ENCODE results near the gene PPP6R2. TPM values are rescaled to one million over a fixed set of nuclear protein-coding genes. Genes with fewer than 3 reads are reported as not detected.

The PPP6R2 gene
- total and polyA plus RNA-seq, 2 of the 8 experiments (the other 6 are each of a cell fraction or from before 2014, with no cell fraction given) = 25.0 to 32.2 TPM

DNA sequence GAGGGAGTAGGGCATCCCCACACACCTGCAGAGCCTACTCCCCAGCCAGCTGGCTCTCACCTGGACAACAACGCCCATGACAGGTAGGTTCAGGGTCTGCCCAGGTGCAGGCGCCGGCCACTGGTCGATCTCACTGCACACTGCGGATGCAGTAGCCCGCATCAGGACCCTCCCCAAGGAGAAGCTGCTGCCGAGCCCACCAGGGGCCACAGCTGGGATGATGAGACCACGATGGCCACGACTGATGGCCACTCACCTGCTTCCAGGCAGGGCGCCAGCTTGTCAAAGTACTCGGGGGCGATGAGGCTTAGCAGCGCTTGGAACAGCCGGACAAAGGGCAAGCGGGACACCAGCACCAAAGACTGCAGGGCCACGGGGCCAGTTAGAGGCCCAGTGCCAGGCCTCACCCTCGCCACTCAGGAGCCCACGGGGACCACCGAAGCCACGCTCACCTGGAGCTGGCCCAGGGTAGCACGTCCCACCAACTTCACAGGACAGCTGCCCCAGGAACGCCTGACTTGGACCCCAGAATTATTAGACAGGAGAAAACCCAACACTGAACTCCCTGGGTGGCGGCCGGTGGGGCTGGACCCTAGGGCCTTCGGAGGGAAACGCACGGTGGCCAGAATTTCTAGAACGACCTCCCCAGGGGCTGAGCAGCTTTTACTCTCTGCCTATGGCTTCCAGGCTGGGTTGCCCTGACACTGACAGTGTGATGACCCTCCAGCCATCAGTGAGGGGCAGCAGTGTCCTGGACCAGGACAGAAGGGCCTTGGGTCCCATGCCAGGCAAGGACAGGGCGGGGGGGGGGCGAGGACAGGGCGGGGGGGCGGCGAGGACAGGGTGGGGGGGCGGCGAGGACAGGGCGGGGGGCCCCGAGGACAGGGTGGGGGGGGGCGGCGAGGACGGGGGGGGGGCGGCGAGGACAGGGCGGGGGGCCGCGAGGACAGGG, 26.7 kb upstream of the PPP6R2 start:
- no peaks in the 10 kb centered on the region for H3K9me3 ChIP-seq (ENCODE audit: insufficient read depth in 2 of 2, low read depth in 1 of 2, low read length in 1 of 2)
- H3K9ac ChIP-seq (replicated peaks in 1 of 4; ENCODE audit: extremely low read depth in 1 of 4, low read depth in 3 of 4, low read length in 3 of 4) = no peak overlapping the region
- H4K20me1 ChIP-seq (replicated peaks in 1 of 2; ENCODE audit: control insufficient read depth in 1 of 2, insufficient read depth in 2 of 2, low read length in 2 of 2) = no peaks in the 10 kb centered on the region
- H3K56ac ChIP-seq (replicated peaks; ENCODE audit: insufficient read length, low read depth, low read length) = no peak overlapping the region
- H2BK5ac ChIP-seq (ENCODE audit: low read depth, low read length) = no peak overlapping the region
- ChIA-PET POLR2A (ENCODE audit: partially characterized antibody) (interaction anchor here (1.2 to 2.3 kb wide), 2 partner anchors 12 to 23 kb away, joined by 3 to 6 read pairs; no protein-coding TSS in a partner anchor), CTCF (ENCODE audit: partially characterized antibody) (interaction anchor here (0.8 to 2.5 kb wide), 11 partner anchors 11 to 140 kb away, joined by 3 to 8 read pairs (median 3); no protein-coding TSS in a partner anchor)
- 88% methylated on average over 28 of the region's 45 CpGs; no CpG with 5 or more reads in 1 of the 2 experiments for WGBS, 2 experiments (ENCODE audit: extremely low coverage in 1 of 2, insufficient coverage in 1 of 2, insufficient read length in 1 of 2, insufficient replicate concordance in 2 of 2, low coverage in 1 of 2, low lambda C conversion rate in 2 of 2, missing lambda C conversion rate in 1 of 2)
- FAIRE-seq (no peak), DNase-seq (ENCODE audit: low read depth in 1 of 2, low spot score in 2 of 2) (peak in 1 of 2 experiments; percentile 45)
- H2AFZ ChIP-seq (ENCODE audit: low read length) = no peak overlapping the region
- H3K4me2 ChIP-seq (ENCODE audit: insufficient read depth in 1 of 2, low read depth in 2 of 2, low read length in 2 of 2) = no peak overlapping the region
- H2BK15ac ChIP-seq (ENCODE audit: low read length) = no peak overlapping the region
- H3K23ac ChIP-seq (ENCODE audit: insufficient read length) = no peak overlapping the region
- no peak overlapping the region for H3K4me3 ChIP-seq (ENCODE audit: extremely low read depth in 1 of 4, insufficient read depth in 2 of 4, low read depth in 3 of 4, low read length in 4 of 4)
- no peak overlapping the region for H2BK20ac ChIP-seq (ENCODE audit: low read length)
- no peaks in the 10 kb centered on the region for H3K36me3 ChIP-seq (ENCODE audit: control insufficient read depth in 2 of 4, insufficient read depth in 4 of 4, low read length in 3 of 4)
- H2BK120ac ChIP-seq (replicated peaks; ENCODE audit: low read depth, low read length) = no peak overlapping the region
- no peaks in the 10 kb centered on the region; a peak in 1 of 7 replicates for H3K27me3 ChIP-seq (replicated peaks in 1 of 4; ENCODE audit: control insufficient read depth in 3 of 4, extremely low read depth in 1 of 4, insufficient read depth in 3 of 4, low read length in 3 of 4)
- H3K14ac ChIP-seq (ENCODE audit: insufficient read length) = no peak overlapping the region
- H4K5ac ChIP-seq (ENCODE audit: insufficient read length, low read depth, low read length) = no peak overlapping the region
- no peak overlapping the region for H3K18ac ChIP-seq (ENCODE audit: extremely low read depth, low read length)
- no peak overlapping the region for H4K8ac ChIP-seq (ENCODE audit: extremely low read depth, insufficient read depth, low read length)
- H2AK5ac ChIP-seq (ENCODE audit: low read depth, low read length) = no peak overlapping the region
- H3K23me2 ChIP-seq (ENCODE audit: low read depth, low read length) = no peaks in the 10 kb centered on the region; the same call in 1 of the 2 replicates
- H4K91ac ChIP-seq (replicated peaks; ENCODE audit: insufficient read length, low read length) = no peak overlapping the region
- H3K4me1 ChIP-seq (replicated peaks in 1 of 4; ENCODE audit: control insufficient read depth in 3 of 4, insufficient read depth in 4 of 4, low read length in 3 of 4) = peaks cover 0 to 10% (median 4%) of the 10 kb centered on the region in 4 experiments; a peak in 3 of 7 replicates
- H2BK12ac ChIP-seq (ENCODE audit: low read depth, low read length) = no peak overlapping the region
- H3K79me2 ChIP-seq (ENCODE audit: control insufficient read depth in 1 of 2, insufficient read depth in 2 of 2, low read length in 2 of 2) = no peaks in the 10 kb centered on the region
- no peaks in the 10 kb centered on the region for H3K79me1 ChIP-seq (ENCODE audit: low read depth, low read length)
- no peak overlapping the region for H3K4ac ChIP-seq (replicated peaks; ENCODE audit: insufficient read length, low read depth, low read length)
- H3K27ac ChIP-seq (ENCODE audit: low read depth, low read length) = no peak overlapping the region
- TF ChIP-seq, protein P1, sequence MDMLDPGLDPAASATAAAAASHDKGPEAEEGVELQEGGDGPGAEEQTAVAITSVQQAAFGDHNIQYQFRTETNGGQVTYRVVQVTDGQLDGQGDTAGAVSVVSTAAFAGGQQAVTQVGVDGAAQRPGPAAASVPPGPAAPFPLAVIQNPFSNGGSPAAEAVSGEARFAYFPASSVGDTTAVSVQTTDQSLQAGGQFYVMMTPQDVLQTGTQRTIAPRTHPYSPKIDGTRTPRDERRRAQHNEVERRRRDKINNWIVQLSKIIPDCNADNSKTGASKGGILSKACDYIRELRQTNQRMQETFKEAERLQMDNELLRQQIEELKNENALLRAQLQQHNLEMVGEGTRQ (IDR thresholded peaks at IDR 0.05; ENCODE audit: low read length) = no peak
- no peak for TF ChIP-seq KDM1A (IDR thresholded peaks at IDR 0.05; ENCODE audit: borderline replicate concordance, low read length)
- no peak for TF ChIP-seq SIRT6 (IDR thresholded peaks at IDR 0.05; ENCODE audit: low read length)
- no peak for TF ChIP-seq EGR1 (IDR thresholded peaks at IDR 0.05; ENCODE audit: borderline replicate concordance, low read depth, low read length)
- no peak for TF ChIP-seq MAFK (IDR thresholded peaks at IDR 0.05; ENCODE audit: low read depth, low read length)
- no peak for TF ChIP-seq RFX5 (IDR thresholded peaks at IDR 0.05; ENCODE audit: borderline replicate concordance, low read depth, low read length)
- TF ChIP-seq SIX5 (IDR thresholded peaks at IDR 0.05; ENCODE audit: low read depth, low read length) = no peak
- TF ChIP-seq RAD21 (IDR thresholded peaks at IDR 0.05 in 1 of 2, conservative IDR thresholded peaks at IDR 0.05 in 1 of 2; ENCODE audit: low read depth in 2 of 2, low read length in 2 of 2) = no peak
- no peak for TF ChIP-seq SIN3A (conservative IDR thresholded peaks at IDR 0.05 in 1 of 2, IDR thresholded peaks at IDR 0.05 in 1 of 2; ENCODE audit: low read depth in 1 of 2, low read length in 2 of 2)
